Liver (tissue), 9 donors: ENCODE measurements around the gene NIPBL. TPM values are rescaled to one million over a fixed set of nuclear protein-coding genes. Genes with fewer than 3 reads are reported as not detected.

Source experiments
- DNase-seq: peaks from one replicate; pipeline ENCODE4 v3.0.0-alpha.2; 2017; ENCODE audit warnings: low spot score
- H3K27ac ChIP-seq, 2 donors: one replicate each; pipeline ENCODE4 v1.7.0; 2013; ENCODE audit warnings: inconsistent platforms in 2 of 2, low read length in 2 of 2, control low read depth in 1 of 2, low read depth in 1 of 2, mild to moderate bottlenecking in 1 of 2
- H3K27me3 ChIP-seq, 4 donors: one replicate each; pipeline versions ENCODE4 v1.6.1 to v1.7.0; 2013; ENCODE audit warnings: low read length in 3 of 4, inconsistent platforms in 1 of 4, mild to moderate bottlenecking in 1 of 4, moderate library complexity in 1 of 4; ENCODE audit not compliant: control insufficient read depth in 4 of 4, insufficient read depth in 4 of 4
- H3K36me3 ChIP-seq, 4 donors: one replicate each; pipeline versions ENCODE4 v1.6.1 to v1.7.0; 2013; ENCODE audit warnings: low read length in 3 of 4, mild to moderate bottlenecking in 3 of 4, low read depth in 1 of 4, moderate library complexity in 1 of 4; ENCODE audit not compliant: control insufficient read depth in 4 of 4, insufficient read depth in 3 of 4
- H3K4me1 ChIP-seq, 4 donors: one replicate each; pipeline versions ENCODE4 v1.6.1 to v1.7.0; 2013; ENCODE audit warnings: low read length in 3 of 4, mild to moderate bottlenecking in 3 of 4, moderate library complexity in 1 of 4; ENCODE audit not compliant: control insufficient read depth in 4 of 4, insufficient read depth in 4 of 4
- H3K4me3 ChIP-seq, 3 donors: one replicate each; pipeline versions ENCODE4 v1.6.1 to v1.7.0; 2013; ENCODE audit warnings: low read length in 3 of 3, control low read depth in 1 of 3, low read depth in 1 of 3, mild to moderate bottlenecking in 1 of 3
- H3K9ac ChIP-seq, 2 donors: one replicate each; pipeline ENCODE4 v1.7.0; 2013; ENCODE audit warnings: low read length in 2 of 2, mild to moderate bottlenecking in 2 of 2, moderate library complexity in 2 of 2, control low read depth in 1 of 2, low read depth in 1 of 2
- H3K9me3 ChIP-seq, 4 donors: one replicate each; pipeline versions ENCODE4 v1.6.1 to v1.7.0; 2013; ENCODE audit warnings: low read length in 3 of 4; ENCODE audit not compliant: control insufficient read depth in 4 of 4
- EGR1 ChIP-seq, 2 donors: IDR thresholded peaks; 2 replicates each; pipeline ENCODE4 v1.6.1; 2016 to 2018; ENCODE audit warnings: antibody characterized with exemption in 2 of 2, low read depth in 2 of 2
- FOXA1 ChIP-seq: IDR thresholded peaks from 2 replicates; pipeline ENCODE4 v1.6.1; 2016; ENCODE audit warnings: antibody characterized with exemption
- FOXA2 ChIP-seq: IDR thresholded peaks from 2 replicates; pipeline ENCODE4 v1.6.1; 2016; ENCODE audit warnings: antibody characterized with exemption
- GABPA ChIP-seq, 2 donors: IDR thresholded peaks in 1 of 2; conservative IDR thresholded peaks in 1 of 2; 2 replicates each; pipeline ENCODE4 v1.6.1; 2016; ENCODE audit warnings: antibody characterized with exemption in 2 of 2, mild to moderate bottlenecking in 1 of 2, moderate library complexity in 1 of 2
- HNF4A ChIP-seq, 2 donors: conservative IDR thresholded peaks; 2 replicates each; pipeline ENCODE4 v1.6.1; 2016; ENCODE audit warnings: antibody characterized with exemption in 2 of 2, mild to moderate bottlenecking in 2 of 2
- HNF4G ChIP-seq: IDR thresholded peaks from 2 replicates; pipeline ENCODE4 v1.6.1; 2016; ENCODE audit warnings: antibody characterized with exemption
- JUND ChIP-seq, 2 donors: IDR thresholded peaks; 2 replicates each; pipeline ENCODE4 v1.6.1; 2016; ENCODE audit warnings: antibody characterized with exemption in 2 of 2
- NR2F2 ChIP-seq: IDR thresholded peaks from 2 replicates; pipeline ENCODE4 v1.6.1; 2016; ENCODE audit warnings: antibody characterized with exemption
- RAD21 ChIP-seq, 2 donors: IDR thresholded peaks; 2 replicates each; pipeline ENCODE4 v1.6.1; 2016; ENCODE audit warnings: antibody characterized with exemption in 2 of 2, mild to moderate bottlenecking in 2 of 2
- RXRA ChIP-seq, 2 donors: IDR thresholded peaks; 2 replicates each; pipeline ENCODE4 v1.6.1; 2017 to 2018; ENCODE audit warnings: antibody characterized with exemption in 2 of 2, mild to moderate bottlenecking in 1 of 2
- SP1 ChIP-seq: IDR thresholded peaks from 2 replicates; pipeline ENCODE4 v1.6.1; 2018; ENCODE audit warnings: antibody characterized with exemption, mild to moderate bottlenecking
- TAF1 ChIP-seq: conservative IDR thresholded peaks from 2 replicates; pipeline ENCODE4 v1.6.1; 2016; ENCODE audit warnings: antibody characterized with exemption, mild to moderate bottlenecking
- WGBS: extraction: QIAGEN DNeasy Blood & Tissue Kit; methylation state at CpG from one replicate; pipeline ENCODE4 v1.1.7; 2013; 5-methylcytosine and 5-hydroxymethylcytosine counted together
- polyA plus RNA-seq, 2 donors: library from polyadenylated mRNA; stranded (reverse) in 1 of 2; unstranded in 1 of 2; fragments of 200-250 nt in 1 of 2; fragments of >200 nt in 1 of 2; fragmentation: Nextera tagmentation in 1 of 2; extraction: Ambion mirVana in 1 of 2; gene quantifications; one replicate each; pipeline versions ENCODE4 v1.2.1 to v1.2.3, GENCODE V29; 2013 to 2015
- total RNA-seq, 2 donors: library from RNA; depleted of rRNA; stranded (reverse); fragments of >200 nt; gene quantifications; one replicate each; pipeline ENCODE4 v1.2.3, GENCODE V29; 2014
- TF ChIP-seq, protein P1 (sequence below): IDR thresholded peaks from 2 replicates; pipeline ENCODE4 v1.6.1; 2016; ENCODE audit warnings: antibody characterized with exemption
- TF ChIP-seq, protein P2 (sequence below): IDR thresholded peaks from 2 replicates; pipeline ENCODE4 v1.6.1; 2016; ENCODE audit warnings: antibody characterized with exemption
- TF ChIP-seq, protein P3 (sequence below): fragments of 150-350 bp; IDR thresholded peaks from 2 replicates; pipeline ENCODE4 v1.5.1; 2017; ENCODE audit warnings: improper control_type of control experiment, low read depth, low read length; ENCODE audit not compliant: missing input control
- TF ChIP-seq, protein P4 (sequence below): IDR thresholded peaks from 2 replicates; pipeline ENCODE4 v1.6.1; 2016; ENCODE audit warnings: antibody characterized with exemption
- TF ChIP-seq, protein P5 (sequence below): IDR thresholded peaks from 2 replicates; pipeline ENCODE4 v1.6.1; 2016; ENCODE audit warnings: antibody characterized with exemption, mild to moderate bottlenecking
- donor health status: healthy.
- donor health status: healthy.
- donor health status: healthy.
- donor health status: healthy.
- donor health status: healthy.

NIPBL gene
- total and polyA plus RNA-seq, 4 donors, result 4.9 to 30.3 (median 21.0) TPM

- Histone ChIP-seq H3K27ac (no peak overlapping the region), H3K4me3 (no peak overlapping the region), H3K36me3 (peaks cover 2 to 15% (median 7%) of the 10 kb centered on the region in 4 donors), H3K9ac (no peak overlapping the region), H3K9me3 (no peaks in the 10 kb centered on the region), H3K27me3 (no peaks in the 10 kb centered on the region), H3K4me1 (no peaks in the 10 kb centered on the region)
- WGBS, result 84% methylated on average over 1 of the region's 1 CpG
- DNase-seq, result no peak
- TF ChIP-seq RAD21 (IDR thresholded peaks at IDR 0.05), result no peak
- no peak for TF ChIP-seq NR2F2
- TF ChIP-seq, protein P1, sequence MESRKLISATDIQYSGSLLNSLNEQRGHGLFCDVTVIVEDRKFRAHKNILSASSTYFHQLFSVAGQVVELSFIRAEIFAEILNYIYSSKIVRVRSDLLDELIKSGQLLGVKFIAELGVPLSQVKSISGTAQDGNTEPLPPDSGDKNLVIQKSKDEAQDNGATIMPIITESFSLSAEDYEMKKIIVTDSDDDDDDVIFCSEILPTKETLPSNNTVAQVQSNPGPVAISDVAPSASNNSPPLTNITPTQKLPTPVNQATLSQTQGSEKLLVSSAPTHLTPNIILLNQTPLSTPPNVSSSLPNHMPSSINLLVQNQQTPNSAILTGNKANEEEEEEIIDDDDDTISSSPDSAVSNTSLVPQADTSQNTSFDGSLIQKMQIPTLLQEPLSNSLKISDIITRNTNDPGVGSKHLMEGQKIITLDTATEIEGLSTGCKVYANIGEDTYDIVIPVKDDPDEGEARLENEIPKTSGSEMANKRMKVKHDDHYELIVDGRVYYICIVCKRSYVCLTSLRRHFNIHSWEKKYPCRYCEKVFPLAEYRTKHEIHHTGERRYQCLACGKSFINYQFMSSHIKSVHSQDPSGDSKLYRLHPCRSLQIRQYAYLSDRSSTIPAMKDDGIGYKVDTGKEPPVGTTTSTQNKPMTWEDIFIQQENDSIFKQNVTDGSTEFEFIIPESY, result no peak
- no peak for TF ChIP-seq EGR1 (IDR thresholded peaks at IDR 0.05; ENCODE audit: low read depth in 2 of 2)
- no peak for TF ChIP-seq GABPA (IDR thresholded peaks at IDR 0.05 in 1 of 2, conservative IDR thresholded peaks at IDR 0.05 in 1 of 2)
- TF ChIP-seq FOXA1, result no peak
- TF ChIP-seq TAF1, result no peak
- TF ChIP-seq, protein P2, sequence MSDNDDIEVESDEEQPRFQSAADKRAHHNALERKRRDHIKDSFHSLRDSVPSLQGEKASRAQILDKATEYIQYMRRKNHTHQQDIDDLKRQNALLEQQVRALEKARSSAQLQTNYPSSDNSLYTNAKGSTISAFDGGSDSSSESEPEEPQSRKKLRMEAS, result no peak
- TF ChIP-seq JUND (IDR thresholded peaks at IDR 0.05), result no peak
- no peak for TF ChIP-seq FOXA2
- TF ChIP-seq, protein P3, sequence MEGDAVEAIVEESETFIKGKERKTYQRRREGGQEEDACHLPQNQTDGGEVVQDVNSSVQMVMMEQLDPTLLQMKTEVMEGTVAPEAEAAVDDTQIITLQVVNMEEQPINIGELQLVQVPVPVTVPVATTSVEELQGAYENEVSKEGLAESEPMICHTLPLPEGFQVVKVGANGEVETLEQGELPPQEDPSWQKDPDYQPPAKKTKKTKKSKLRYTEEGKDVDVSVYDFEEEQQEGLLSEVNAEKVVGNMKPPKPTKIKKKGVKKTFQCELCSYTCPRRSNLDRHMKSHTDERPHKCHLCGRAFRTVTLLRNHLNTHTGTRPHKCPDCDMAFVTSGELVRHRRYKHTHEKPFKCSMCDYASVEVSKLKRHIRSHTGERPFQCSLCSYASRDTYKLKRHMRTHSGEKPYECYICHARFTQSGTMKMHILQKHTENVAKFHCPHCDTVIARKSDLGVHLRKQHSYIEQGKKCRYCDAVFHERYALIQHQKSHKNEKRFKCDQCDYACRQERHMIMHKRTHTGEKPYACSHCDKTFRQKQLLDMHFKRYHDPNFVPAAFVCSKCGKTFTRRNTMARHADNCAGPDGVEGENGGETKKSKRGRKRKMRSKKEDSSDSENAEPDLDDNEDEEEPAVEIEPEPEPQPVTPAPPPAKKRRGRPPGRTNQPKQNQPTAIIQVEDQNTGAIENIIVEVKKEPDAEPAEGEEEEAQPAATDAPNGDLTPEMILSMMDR, result no peak
- TF ChIP-seq RXRA (IDR thresholded peaks at IDR 0.05), result no peak
- no peak for TF ChIP-seq HNF4A (conservative IDR thresholded peaks at IDR 0.05)
Observed at GRCh38 chr5:37110135-37110534, 233.6 kb downstream of the NIPBL start.

DNA sequence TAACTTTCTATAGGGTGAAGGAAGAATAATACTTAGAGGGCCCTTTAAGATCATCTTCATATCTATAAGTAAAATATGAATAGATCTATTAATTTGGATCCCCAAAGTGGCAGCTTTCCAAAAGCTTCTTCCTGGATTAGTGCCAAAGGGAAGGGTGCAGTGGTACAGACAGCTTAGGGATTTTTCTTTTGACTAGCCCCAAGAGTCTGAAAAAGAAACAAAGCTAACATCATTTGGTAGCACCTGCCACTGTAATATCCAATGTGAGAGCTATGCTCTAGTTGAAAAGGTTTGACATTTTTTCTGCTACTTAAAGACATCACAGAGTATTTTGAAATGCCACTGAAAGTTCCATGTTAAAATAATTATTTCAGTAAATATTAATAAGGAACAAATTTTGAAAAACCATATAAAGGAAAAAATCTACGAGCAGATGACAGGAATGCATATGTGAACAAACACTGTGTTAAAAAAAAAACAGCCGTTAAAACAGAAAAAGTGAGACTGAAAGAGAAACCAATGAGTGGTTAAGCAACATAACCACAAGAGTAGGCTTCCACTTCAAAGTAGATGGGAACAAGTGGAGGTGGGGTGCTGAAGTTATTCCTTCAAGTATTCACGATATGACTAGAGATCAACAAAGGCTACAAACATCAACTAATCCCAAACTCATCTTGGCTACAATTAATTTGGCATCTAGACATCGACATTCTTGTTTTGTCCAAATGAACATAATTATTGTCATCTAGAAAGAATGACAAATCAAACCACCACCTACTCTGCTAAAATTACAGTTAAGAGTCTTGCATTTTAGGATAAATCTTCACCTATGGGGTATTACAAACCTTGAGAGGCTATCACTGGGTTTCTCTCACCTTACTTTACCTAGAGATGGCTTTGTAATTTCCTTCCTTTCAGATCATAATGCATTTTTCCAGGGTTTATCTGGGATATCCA lies 235.1 kb downstream of the NIPBL start:
- 75% methylated on average over 4 of the region's 4 CpGs for WGBS
- TF ChIP-seq FOXA1, result no peak
- TF ChIP-seq, protein P3, result no peak
- TF ChIP-seq, protein P1, result no peak
- TF ChIP-seq, protein P4, sequence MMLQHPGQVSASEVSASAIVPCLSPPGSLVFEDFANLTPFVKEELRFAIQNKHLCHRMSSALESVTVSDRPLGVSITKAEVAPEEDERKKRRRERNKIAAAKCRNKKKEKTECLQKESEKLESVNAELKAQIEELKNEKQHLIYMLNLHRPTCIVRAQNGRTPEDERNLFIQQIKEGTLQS, result no peak
- no peak for TF ChIP-seq SP1
- TF ChIP-seq HNF4G, result no peak
- no peak for TF ChIP-seq RAD21 (IDR thresholded peaks at IDR 0.05)
- TF ChIP-seq, protein P5, sequence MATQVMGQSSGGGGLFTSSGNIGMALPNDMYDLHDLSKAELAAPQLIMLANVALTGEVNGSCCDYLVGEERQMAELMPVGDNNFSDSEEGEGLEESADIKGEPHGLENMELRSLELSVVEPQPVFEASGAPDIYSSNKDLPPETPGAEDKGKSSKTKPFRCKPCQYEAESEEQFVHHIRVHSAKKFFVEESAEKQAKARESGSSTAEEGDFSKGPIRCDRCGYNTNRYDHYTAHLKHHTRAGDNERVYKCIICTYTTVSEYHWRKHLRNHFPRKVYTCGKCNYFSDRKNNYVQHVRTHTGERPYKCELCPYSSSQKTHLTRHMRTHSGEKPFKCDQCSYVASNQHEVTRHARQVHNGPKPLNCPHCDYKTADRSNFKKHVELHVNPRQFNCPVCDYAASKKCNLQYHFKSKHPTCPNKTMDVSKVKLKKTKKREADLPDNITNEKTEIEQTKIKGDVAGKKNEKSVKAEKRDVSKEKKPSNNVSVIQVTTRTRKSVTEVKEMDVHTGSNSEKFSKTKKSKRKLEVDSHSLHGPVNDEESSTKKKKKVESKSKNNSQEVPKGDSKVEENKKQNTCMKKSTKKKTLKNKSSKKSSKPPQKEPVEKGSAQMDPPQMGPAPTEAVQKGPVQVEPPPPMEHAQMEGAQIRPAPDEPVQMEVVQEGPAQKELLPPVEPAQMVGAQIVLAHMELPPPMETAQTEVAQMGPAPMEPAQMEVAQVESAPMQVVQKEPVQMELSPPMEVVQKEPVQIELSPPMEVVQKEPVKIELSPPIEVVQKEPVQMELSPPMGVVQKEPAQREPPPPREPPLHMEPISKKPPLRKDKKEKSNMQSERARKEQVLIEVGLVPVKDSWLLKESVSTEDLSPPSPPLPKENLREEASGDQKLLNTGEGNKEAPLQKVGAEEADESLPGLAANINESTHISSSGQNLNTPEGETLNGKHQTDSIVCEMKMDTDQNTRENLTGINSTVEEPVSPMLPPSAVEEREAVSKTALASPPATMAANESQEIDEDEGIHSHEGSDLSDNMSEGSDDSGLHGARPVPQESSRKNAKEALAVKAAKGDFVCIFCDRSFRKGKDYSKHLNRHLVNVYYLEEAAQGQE, result no peak
- TF ChIP-seq NR2F2, result no peak

More for the DNA sequence above, 235.1 kb downstream of the NIPBL start:
- no peak for DNase-seq
- Histone ChIP-seq H3K27ac (no peak overlapping the region), H3K9ac (no peak overlapping the region), H3K4me3 (no peak overlapping the region), H3K27me3 (no peaks in the 10 kb centered on the region), H3K9me3 (no peaks in the 10 kb centered on the region), H3K4me1 (no peaks in the 10 kb centered on the region), H3K36me3 (peaks cover 2 to 15% (median 7%) of the 10 kb centered on the region in 4 donors)
